ENCODE measurements around the gene GPC3. TPM values are rescaled to one million over a fixed set of nuclear protein-coding genes. Genes with fewer than 3 reads are reported as not detected.

The GPC3 gene
- total and polyA plus RNA-seq, 3 experiments from 2014 or later: not detected

- no peak for DNase-seq
- Histone ChIP-seq H3K27ac (ENCODE audit: low read depth, low read length) (no peak overlapping the region), H3K9me3 (ENCODE audit: low read length) (no peaks in the 10 kb centered on the region), H3K4me1 (ENCODE audit: insufficient read depth, low read length) (no peaks in the 10 kb centered on the region), H3K4me3 (ENCODE audit: low read length) (no peak overlapping the region), H3K27me3 (ENCODE audit: insufficient read depth, low read length, poor library complexity, severe bottlenecking) (no peaks in the 10 kb centered on the region), H3K36me3 (ENCODE audit: insufficient read depth, low read length) (no peaks in the 10 kb centered on the region)
- Mint-ChIP-seq H3K27ac (no peak overlapping the region), H3K27me3 (peaks cover 8 to 14% of the 10 kb centered on the region in 2 donors), H3K4me3 (no peak overlapping the region), H3K9me3 (peaks cover 0 to 6% (median 2%) of the 10 kb centered on the region in 5 donors), H3K36me3 (peaks cover 0 to 4% (median 0%) of the 10 kb centered on the region in 3 donors), H3K4me1 (no peaks in the 10 kb centered on the region)
- ChIA-PET CTCF (no interaction called here), POLR2A (no interaction called here)
Observed at GRCh38 chrX:133956570-133957340, 28.6 kb downstream of the GPC3 start.

GRCh38 chrX:133953785-133954355 is 31.5 kb downstream of the GPC3 start:
- H3K36me3 ChIP-seq (ENCODE audit: insufficient read depth, low read length): no peaks in the 10 kb centered on the region
- Mint-ChIP-seq H3K4me1 (no peaks in the 10 kb centered on the region), H3K27ac (no peak overlapping the region), H3K4me3 (no peak overlapping the region), H3K27me3 (peaks cover 8 to 14% of the 10 kb centered on the region in 2 donors), H3K36me3 (peaks cover 0 to 4% (median 0%) of the 10 kb centered on the region in 3 donors), H3K9me3 (peaks cover 0 to 6% (median 2%) of the 10 kb centered on the region in 5 donors)
- no peak for DNase-seq
- H3K27me3 ChIP-seq (ENCODE audit: insufficient read depth, low read length, poor library complexity, severe bottlenecking): no peaks in the 10 kb centered on the region
- ChIA-PET CTCF (no interaction called here), POLR2A (no interaction called here)
- no peak overlapping the region for H3K27ac ChIP-seq (ENCODE audit: low read depth, low read length)
- H3K9me3 ChIP-seq (ENCODE audit: low read length): no peaks in the 10 kb centered on the region
- H3K4me3 ChIP-seq (ENCODE audit: low read length): no peak overlapping the region
- no peaks in the 10 kb centered on the region for H3K4me1 ChIP-seq (ENCODE audit: insufficient read depth, low read length)

- Histone ChIP-seq H3K27ac (ENCODE audit: low read depth, low read length) (no peak overlapping the region), H3K36me3 (ENCODE audit: insufficient read depth, low read length) (no peaks in the 10 kb centered on the region), H3K27me3 (ENCODE audit: insufficient read depth, low read length, poor library complexity, severe bottlenecking) (no peaks in the 10 kb centered on the region), H3K9me3 (ENCODE audit: low read length) (no peaks in the 10 kb centered on the region), H3K4me1 (ENCODE audit: insufficient read depth, low read length) (no peaks in the 10 kb centered on the region), H3K4me3 (ENCODE audit: low read length) (no peak overlapping the region)
- no peak overlapping the region for H3K4me3 Mint-ChIP-seq
- POLR2A ChIA-PET: no interaction called here
- H3K36me3 Mint-ChIP-seq: peaks cover 0 to 4% (median 0%) of the 10 kb centered on the region in 3 donors
- peaks cover 8 to 16% of the 10 kb centered on the region in 2 donors for H3K27me3 Mint-ChIP-seq
- no peak for DNase-seq
- H3K4me1 Mint-ChIP-seq: no peaks in the 10 kb centered on the region
- no peak overlapping the region for H3K27ac Mint-ChIP-seq
- peaks cover 0 to 6% (median 2%) of the 10 kb centered on the region in 5 donors for H3K9me3 Mint-ChIP-seq
- CTCF ChIA-PET: no interaction called here
Observed at GRCh38 chrX:133953078-133953477, 32.3 kb downstream of the GPC3 start.

GRCh38 chrX:133951098-133951497 is 34.3 kb downstream of the GPC3 start:
- H3K36me3 ChIP-seq (ENCODE audit: insufficient read depth, low read length): no peaks in the 10 kb centered on the region
- H3K9me3 ChIP-seq (ENCODE audit: low read length): no peaks in the 10 kb centered on the region
- no peaks in the 10 kb centered on the region for H3K4me1 Mint-ChIP-seq
- no peak overlapping the region for H3K4me3 ChIP-seq (ENCODE audit: low read length)
- H3K36me3 Mint-ChIP-seq: peaks cover 0 to 4% (median 0%) of the 10 kb centered on the region in 3 donors
- no peak overlapping the region for H3K4me3 Mint-ChIP-seq
- peaks cover 8 to 14% of the 10 kb centered on the region in 2 donors for H3K27me3 Mint-ChIP-seq
- H3K27ac ChIP-seq (ENCODE audit: low read depth, low read length): no peak overlapping the region
- DNase-seq: no peak
- CTCF ChIA-PET: no interaction called here
- H3K4me1 ChIP-seq (ENCODE audit: insufficient read depth, low read length): no peaks in the 10 kb centered on the region
- H3K9me3 Mint-ChIP-seq: peaks cover 0 to 6% (median 2%) of the 10 kb centered on the region in 5 donors
- H3K27me3 ChIP-seq (ENCODE audit: insufficient read depth, low read length, poor library complexity, severe bottlenecking): no peaks in the 10 kb centered on the region
- POLR2A ChIA-PET: no interaction called here
- no peak overlapping the region for H3K27ac Mint-ChIP-seq

- Mint-ChIP-seq H3K27ac (no peak overlapping the region), H3K27me3 (peaks cover 7 to 13% of the 10 kb centered on the region in 2 donors), H3K9me3 (peaks cover 0 to 6% (median under 1%) of the 10 kb centered on the region in 5 donors), H3K36me3 (peaks cover 0 to 2% (median 0%) of the 10 kb centered on the region in 3 donors), H3K4me1 (no peaks in the 10 kb centered on the region), H3K4me3 (no peak overlapping the region)
- Histone ChIP-seq H3K4me3 (ENCODE audit: low read length) (no peak overlapping the region), H3K9me3 (ENCODE audit: low read length) (no peaks in the 10 kb centered on the region), H3K4me1 (ENCODE audit: insufficient read depth, low read length) (no peaks in the 10 kb centered on the region), H3K36me3 (ENCODE audit: insufficient read depth, low read length) (no peaks in the 10 kb centered on the region), H3K27me3 (ENCODE audit: insufficient read depth, low read length, poor library complexity, severe bottlenecking) (no peaks in the 10 kb centered on the region), H3K27ac (ENCODE audit: low read depth, low read length) (no peak overlapping the region)
- POLR2A ChIA-PET: no interaction called here
- CTCF ChIA-PET: no interaction called here
- DNase-seq: no peak
Observed at GRCh38 chrX:133950214-133950613, 35.2 kb downstream of the GPC3 start.

GRCh38 chrX:133948895-133949294 is 36.5 kb downstream of the GPC3 start:
- Histone ChIP-seq H3K9me3 (ENCODE audit: low read length) (no peaks in the 10 kb centered on the region), H3K4me1 (ENCODE audit: insufficient read depth, low read length) (no peaks in the 10 kb centered on the region), H3K36me3 (ENCODE audit: insufficient read depth, low read length) (no peaks in the 10 kb centered on the region), H3K4me3 (ENCODE audit: low read length) (no peak overlapping the region), H3K27ac (ENCODE audit: low read depth, low read length) (no peak overlapping the region), H3K27me3 (ENCODE audit: insufficient read depth, low read length, poor library complexity, severe bottlenecking) (no peaks in the 10 kb centered on the region)
- Mint-ChIP-seq H3K27ac (no peak overlapping the region), H3K9me3 (peaks cover 0 to 4% (median 0%) of the 10 kb centered on the region in 5 donors), H3K27me3 (peaks cover 2 to 13% of the 10 kb centered on the region in 2 donors), H3K4me3 (no peak overlapping the region), H3K36me3 (no peaks in the 10 kb centered on the region), H3K4me1 (no peaks in the 10 kb centered on the region)
- ChIA-PET CTCF (no interaction called here), POLR2A (no interaction called here)
- no peak for DNase-seq

- Mint-ChIP-seq H3K36me3 (no peaks in the 10 kb centered on the region), H3K4me3 (no peak overlapping the region), H3K4me1 (no peaks in the 10 kb centered on the region), H3K27ac (no peak overlapping the region), H3K9me3 (no peaks in the 10 kb centered on the region), H3K27me3 (peaks cover 0 to 17% of the 10 kb centered on the region in 2 donors)
- POLR2A ChIA-PET: no interaction called here
- no peak for DNase-seq
- no peaks in the 10 kb centered on the region for H3K27me3 ChIP-seq (ENCODE audit: insufficient read depth, low read length, poor library complexity, severe bottlenecking)
- no peak overlapping the region for H3K4me3 ChIP-seq (ENCODE audit: low read length)
- H3K36me3 ChIP-seq (ENCODE audit: insufficient read depth, low read length): no peaks in the 10 kb centered on the region
- CTCF ChIA-PET: no interaction called here
- H3K9me3 ChIP-seq (ENCODE audit: low read length): no peaks in the 10 kb centered on the region
- no peaks in the 10 kb centered on the region for H3K4me1 ChIP-seq (ENCODE audit: insufficient read depth, low read length)
- H3K27ac ChIP-seq (ENCODE audit: low read depth, low read length): no peak overlapping the region
Observed at GRCh38 chrX:133947996-133948395, 37.4 kb downstream of the GPC3 start.

GRCh38 chrX:133947022-133947421 is 38.4 kb downstream of the GPC3 start:
- Mint-ChIP-seq H3K4me3 (no peak overlapping the region), H3K27ac (no peak overlapping the region), H3K9me3 (no peaks in the 10 kb centered on the region), H3K36me3 (no peaks in the 10 kb centered on the region), H3K27me3 (peaks cover 0 to 14% of the 10 kb centered on the region in 2 donors), H3K4me1 (no peaks in the 10 kb centered on the region)
- Histone ChIP-seq H3K27me3 (ENCODE audit: insufficient read depth, low read length, poor library complexity, severe bottlenecking) (no peaks in the 10 kb centered on the region), H3K4me3 (ENCODE audit: low read length) (no peak overlapping the region), H3K27ac (ENCODE audit: low read depth, low read length) (no peak overlapping the region), H3K9me3 (ENCODE audit: low read length) (no peaks in the 10 kb centered on the region), H3K4me1 (ENCODE audit: insufficient read depth, low read length) (no peaks in the 10 kb centered on the region), H3K36me3 (ENCODE audit: insufficient read depth, low read length) (no peaks in the 10 kb centered on the region)
- DNase-seq: no peak
- ChIA-PET CTCF (no interaction called here), POLR2A (no interaction called here)
